GM12864 (cell line): ENCODE results near the gene CELF2.

Experiments used
- DNase-seq: peaks from one replicate; pipeline ENCODE4 v3.0.0-alpha.2; 2011; ENCODE audit warnings: low read depth
- H3K4me3 ChIP-seq: 2 replicates; pipeline ENCODE4 v1.5.1; 2011; ENCODE audit warnings: mild to moderate bottlenecking, low read depth, low read length, control low read depth
- CTCF ChIP-seq: IDR thresholded peaks from 2 replicates; pipeline ENCODE4 v1.5.1; 2011; ENCODE audit warnings: low read depth, mild to moderate bottlenecking, moderate library complexity, low read length, control low read depth, inconsistent platforms; ENCODE audit errors: missing control alignments

CELF2 gene

GRCh38 chr10:11081408-11081807 is 63.7 kb downstream of the CELF2 start:
- TF ChIP-seq CTCF: no peak
- DNase-seq: no peak
- no peak overlapping the region for H3K4me3 ChIP-seq

GRCh38 chr10:11082526-11082925 is 64.9 kb downstream of the CELF2 start:
- no peak for DNase-seq
- TF ChIP-seq CTCF: no peak
- H3K4me3 ChIP-seq: no peak overlapping the region

- no peak for DNase-seq
- H3K4me3 ChIP-seq: no peak overlapping the region
- TF ChIP-seq CTCF: no peak
Measured at GRCh38 chr10:11083051-11083450, 65.4 kb downstream of the CELF2 start.

- no peak for DNase-seq
- no peak overlapping the region for H3K4me3 ChIP-seq
- TF ChIP-seq CTCF: no peak
Measured at GRCh38 chr10:11085545-11085944, 67.9 kb downstream of the CELF2 start.

GRCh38 chr10:11086177-11086840 is 68.6 kb downstream of the CELF2 start:
- DNase-seq: no peak
- TF ChIP-seq CTCF: no peak
- no peak overlapping the region for H3K4me3 ChIP-seq

- no peak for DNase-seq
- no peak overlapping the region for H3K4me3 ChIP-seq
- no peak for TF ChIP-seq CTCF
Measured at GRCh38 chr10:11087372-11087771, 69.7 kb downstream of the CELF2 start.

GRCh38 chr10:11088709-11089108 is 71.0 kb downstream of the CELF2 start:
- no peak for TF ChIP-seq CTCF
- DNase-seq: no peak

More at GRCh38 chr10:11088709-11089108, 71.0 kb downstream of the CELF2 start:
- H3K4me3 ChIP-seq: no peak overlapping the region
